Adrenal gland (tissue), 12 donors: ENCODE measurements around the gene SERTAD1. TPM values are rescaled to one million over a fixed set of nuclear protein-coding genes. Genes with fewer than 3 reads are reported as not detected.

Experiments used
- DNase-seq, 7 donors: peaks; one replicate each; pipeline ENCODE4 v3.0.0-alpha.2; 2019 to 2020
- H3K27ac ChIP-seq, 5 donors: fragments of 200-600 bp; sonication (generic) in 4 of 5; 1 replicate in 3 of 5; 2 replicates in 2 of 5; pipeline versions ENCODE4 v1.5.1 to v1.8.0; 2016 to 2020; ENCODE audit warnings: mild to moderate bottlenecking in 1 of 5
- H3K27me3 ChIP-seq: fragments of 200-600 bp; 2 replicates; pipeline ENCODE4 v1.8.0; 2021
- H3K36me3 ChIP-seq, 2 donors: fragments of 200-600 bp; replicated peaks in 1 of 2; 1 replicate in 1 of 2; 2 replicates in 1 of 2; pipeline versions ENCODE4 v1.5.1 to v1.8.0; 2018 to 2022
- H3K4me1 ChIP-seq, 2 donors: fragments of 200-600 bp; replicated peaks in 1 of 2; 1 replicate in 1 of 2; 2 replicates in 1 of 2; pipeline versions ENCODE4 v1.5.1 to v1.8.0; 2018 to 2021
- H3K4me3 ChIP-seq, 4 donors: fragments of 200-600 bp; sonication (generic) in 3 of 4; one replicate each; pipeline ENCODE4 v1.5.1; 2016 to 2018
- H3K9me3 ChIP-seq, 3 donors: fragments of 200-600 bp; sonication (generic) in 1 of 3; replicated peaks in 1 of 3; 1 replicate in 2 of 3; 2 replicates in 1 of 3; pipeline versions ENCODE4 v1.5.1 to v1.8.0; 2016 to 2021
- POLR2A ChIP-seq, 2 donors: fragments of 450-650 bp; IDR thresholded peaks; one replicate each; pipeline ENCODE4 v1.6.1; 2017; ENCODE audit warnings: antibody characterized with exemption in 2 of 2, mild to moderate bottlenecking in 2 of 2, moderate library complexity in 1 of 2
- WGBS, 4 donors: extraction: QIAGEN DNeasy Blood & Tissue Kit in 2 of 4; methylation state at CpG; one replicate each; pipeline versions ENCODE4 v1.1.5 to v1.1.7; 2013 to 2017; 5-methylcytosine and 5-hydroxymethylcytosine counted together
- intact Hi-C, 2 donors: fragments of 100-400 bp; cut with DNase I; formaldehyde crosslinking; loops; one replicate each; pipeline versions ENCODE4 v1.14.1 to v1.15.0; 2022 to 2023
- polyA plus RNA-seq, 3 donors: library from polyadenylated mRNA; stranded (reverse); fragments of 200-250 nt in 2 of 3; fragments of 350-450 nt in 1 of 3; fragmentation: Illumina TruSeq in 1 of 3; extraction: RNeasy Lipid Tissue Mini Kit (QIAGEN cat#74804) in 1 of 3; gene quantifications; one replicate each; pipeline ENCODE4 v1.2.3, GENCODE V29; 2013 to 2014
- total RNA-seq, 9 donors: library from RNA; depleted of rRNA in 4 of 9; stranded (reverse); fragments of >200 nt in 4 of 9; fragments of 120-200 nt in 1 of 9; fragmentation: NEBNext Ultra II Directional in 1 of 9; extraction: Animal tissue kit (Norgen Biotek cat#: 25700) in 1 of 9; gene quantifications; one replicate each; pipeline versions ENCODE4 v1.1.0 to v1.2.4, GENCODE V29; 2013 to 2023
- TF ChIP-seq, protein P1 (sequence below), 6 experiments: fragments of 450-650 bp in 4 of 6; fragments of 200-600 bp in 2 of 6; sonication (generic) in 1 of 6; IDR thresholded peaks; 1 replicate in 5 of 6; 2 replicates in 1 of 6; pipeline versions ENCODE4 v1.5.1 to v1.8.0; 2016 to 2021; ENCODE audit warnings: antibody characterized with exemption in 6 of 6, mild to moderate bottlenecking in 2 of 6, moderate library complexity in 1 of 6
- donor health status: healthy with polysubstance abuse.
- donor health status: Bipolar disorder and iron deficiency.
- donor health status: DM: yes; HTN: yes; CAD: no.
- donor health status: DM: no; HTN: no; CAD: no.
- donor health status: DM: no; HTN: no; CAD: no.
- donor health status: DM: yes; HTN: yes; CAD: no.

The SERTAD1 gene
- total and polyA plus RNA-seq, 12 donors = 1.7 to 20.8 (median 13.0) TPM

- TF ChIP-seq, protein P1, sequence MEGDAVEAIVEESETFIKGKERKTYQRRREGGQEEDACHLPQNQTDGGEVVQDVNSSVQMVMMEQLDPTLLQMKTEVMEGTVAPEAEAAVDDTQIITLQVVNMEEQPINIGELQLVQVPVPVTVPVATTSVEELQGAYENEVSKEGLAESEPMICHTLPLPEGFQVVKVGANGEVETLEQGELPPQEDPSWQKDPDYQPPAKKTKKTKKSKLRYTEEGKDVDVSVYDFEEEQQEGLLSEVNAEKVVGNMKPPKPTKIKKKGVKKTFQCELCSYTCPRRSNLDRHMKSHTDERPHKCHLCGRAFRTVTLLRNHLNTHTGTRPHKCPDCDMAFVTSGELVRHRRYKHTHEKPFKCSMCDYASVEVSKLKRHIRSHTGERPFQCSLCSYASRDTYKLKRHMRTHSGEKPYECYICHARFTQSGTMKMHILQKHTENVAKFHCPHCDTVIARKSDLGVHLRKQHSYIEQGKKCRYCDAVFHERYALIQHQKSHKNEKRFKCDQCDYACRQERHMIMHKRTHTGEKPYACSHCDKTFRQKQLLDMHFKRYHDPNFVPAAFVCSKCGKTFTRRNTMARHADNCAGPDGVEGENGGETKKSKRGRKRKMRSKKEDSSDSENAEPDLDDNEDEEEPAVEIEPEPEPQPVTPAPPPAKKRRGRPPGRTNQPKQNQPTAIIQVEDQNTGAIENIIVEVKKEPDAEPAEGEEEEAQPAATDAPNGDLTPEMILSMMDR (IDR thresholded peaks at IDR 0.05) = no peak
- TF ChIP-seq POLR2A (IDR thresholded peaks at IDR 0.05) = no peak
- 74 to 81% (median 77%) methylated on average over 7 of the region's 7 CpGs for WGBS, 4 donors
- DNase-seq = peak in 6 of 7 donors; percentile 29 to 63 (median 52)
- Histone ChIP-seq H3K27me3 (no peaks in the 10 kb centered on the region), H3K27ac (peak overlapping the region in 2 of 5 donors; percentile 21 to 54), H3K4me1 (peaks cover 19 to 25% of the 10 kb centered on the region in 2 donors), H3K9me3 (no peaks in the 10 kb centered on the region), H3K4me3 (no peak overlapping the region), H3K36me3 (no peaks in the 10 kb centered on the region)
- intact Hi-C loops = loop anchor here in 1 of 2 donors (10.0 kb wide), 1 partner anchor 133 kb away; no protein-coding TSS in a partner anchor
Observed at GRCh38 chr19:40461669-40462221, 36.0 kb upstream of the SERTAD1 start.

- 90 to 93% (median 92%) methylated on average over 3 of the region's 3 CpGs for WGBS, 4 donors
- H3K4me3 ChIP-seq = no peak overlapping the region
- TF ChIP-seq, protein P1 (IDR thresholded peaks at IDR 0.05) = no peak
- no peak for TF ChIP-seq POLR2A (IDR thresholded peaks at IDR 0.05)
- peaks cover 0 to 6% of the 10 kb centered on the region in 2 donors for H3K36me3 ChIP-seq
- H3K4me1 ChIP-seq = peaks cover 10 to 18% of the 10 kb centered on the region in 2 donors
- no peak overlapping the region for H3K27ac ChIP-seq
- intact Hi-C loops = loop anchor here in 1 of 2 donors (10.0 kb wide), 1 partner anchor 135 kb away; no protein-coding TSS in a partner anchor
- H3K9me3 ChIP-seq = no peaks in the 10 kb centered on the region
- DNase-seq = no peak
- no peaks in the 10 kb centered on the region for H3K27me3 ChIP-seq
Observed at GRCh38 chr19:40460185-40460584, 34.4 kb upstream of the SERTAD1 start.

- H3K9me3 ChIP-seq = no peaks in the 10 kb centered on the region
- no peak for DNase-seq
- 90 to 99% (median 95%) methylated on average over 3 of the region's 3 CpGs for WGBS, 4 donors
- H3K4me3 ChIP-seq = no peak overlapping the region
- H3K4me1 ChIP-seq = peaks cover 0 to 4% of the 10 kb centered on the region in 2 donors
- TF ChIP-seq, protein P1 (IDR thresholded peaks at IDR 0.05) = no peak
- TF ChIP-seq POLR2A (IDR thresholded peaks at IDR 0.05) = no peak
- intact Hi-C loops = no loop called here
- no peak overlapping the region for H3K27ac ChIP-seq
- no peaks in the 10 kb centered on the region for H3K27me3 ChIP-seq
- H3K36me3 ChIP-seq = peaks cover 0 to 8% of the 10 kb centered on the region in 2 donors
Observed at GRCh38 chr19:40458597-40458974, 32.8 kb upstream of the SERTAD1 start.

GRCh38 chr19:40457953-40458596 is 32.3 kb upstream of the SERTAD1 start:
- intact Hi-C loops = no loop called here
- WGBS, 4 donors = 83 to 94% (median 86%) methylated on average over 6 to 27 of the region's 27 CpGs
- DNase-seq = no peak
- peaks cover 0 to 8% of the 10 kb centered on the region in 2 donors for H3K36me3 ChIP-seq
- H3K27ac ChIP-seq = no peak overlapping the region
- H3K27me3 ChIP-seq = no peaks in the 10 kb centered on the region
- H3K4me1 ChIP-seq = no peaks in the 10 kb centered on the region
- TF ChIP-seq POLR2A (IDR thresholded peaks at IDR 0.05) = no peak
- TF ChIP-seq, protein P1 (IDR thresholded peaks at IDR 0.05) = no peak
- no peak overlapping the region for H3K4me3 ChIP-seq
- no peaks in the 10 kb centered on the region for H3K9me3 ChIP-seq
